NCI-H446 (cell line): ENCODE results near the gene MIAT.

ENCODE experiments used
- DNase-seq, 2 experiments: peaks; one replicate each; lab custom pipeline; 2025; lab: John Stamatoyannopoulos, UW

MIAT gene

DNA sequence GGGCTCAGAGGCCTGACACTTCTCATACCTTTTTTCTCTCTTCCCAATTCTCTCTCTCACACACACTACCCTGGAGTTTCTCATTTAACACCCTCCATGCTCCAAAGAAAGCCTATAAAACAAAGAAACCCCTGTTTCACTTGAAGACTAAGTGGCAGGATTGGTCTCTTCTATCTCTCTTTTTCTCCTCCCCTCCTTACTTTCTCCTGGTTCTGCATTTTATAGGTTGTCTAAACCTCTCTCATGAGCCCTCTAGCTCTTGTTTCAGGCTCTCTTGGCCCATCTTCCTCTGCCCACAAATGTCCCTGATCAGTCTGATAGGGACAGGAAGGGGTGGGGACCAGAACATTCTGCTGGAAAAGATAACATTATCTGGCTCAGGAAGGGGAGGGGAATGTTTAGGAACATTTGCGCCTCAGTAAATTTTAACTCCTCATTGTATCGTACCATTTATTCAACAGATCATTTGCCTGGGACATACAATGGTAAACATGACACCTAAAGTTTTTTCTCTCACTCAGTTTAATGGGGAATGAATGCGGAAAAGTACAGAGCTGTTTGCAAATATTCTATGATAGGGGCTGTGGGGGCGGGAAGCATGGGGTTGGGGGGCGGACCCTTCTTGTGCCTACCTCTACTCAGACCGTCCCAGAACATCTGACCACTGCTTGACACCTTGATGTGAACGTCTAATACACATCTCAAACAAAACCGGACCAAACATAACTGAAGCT is 24.8 kb upstream of the MIAT start:
- DNase-seq: no peak

DNA sequence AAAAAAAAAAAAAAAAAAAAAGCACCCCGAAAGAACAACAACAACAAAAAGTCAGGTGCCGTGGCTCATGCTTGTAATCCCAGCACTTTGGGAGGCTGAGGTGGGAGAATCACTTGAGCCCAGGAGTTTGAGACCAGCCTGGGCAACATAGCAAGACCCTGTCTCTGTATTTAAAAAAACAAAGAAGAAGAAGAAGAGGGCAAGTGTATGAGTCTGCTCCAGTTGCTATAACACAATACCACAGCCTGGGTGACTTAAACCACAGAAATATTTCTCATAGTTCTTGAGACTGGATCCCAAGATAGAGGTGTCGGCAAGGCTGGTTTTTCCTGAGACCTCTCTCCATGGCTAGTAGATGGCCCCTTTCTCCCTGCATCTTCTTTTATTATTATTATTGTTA is 23.2 kb upstream of the MIAT start:
- no peak for DNase-seq

DNA sequence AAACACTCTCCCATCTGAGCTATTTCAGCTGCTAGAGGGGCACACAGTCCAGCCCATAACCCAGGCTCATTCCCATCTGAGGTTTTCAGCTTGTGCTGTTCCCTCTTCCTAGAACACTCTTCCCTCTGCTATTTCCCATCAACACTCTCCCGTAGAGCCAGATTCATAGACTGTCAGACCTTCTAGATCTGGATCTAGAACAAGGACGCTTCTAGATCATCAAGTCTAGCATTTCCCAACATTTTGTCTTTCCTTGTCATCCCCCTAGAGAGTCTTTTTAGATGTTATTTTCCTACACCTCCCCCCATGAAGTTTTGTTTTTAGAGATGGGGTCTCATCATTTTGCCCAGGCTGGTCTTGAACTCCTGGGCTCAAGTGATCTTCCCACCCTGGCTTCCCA is 22.3 kb upstream of the MIAT start:
- no peak for DNase-seq

DNA sequence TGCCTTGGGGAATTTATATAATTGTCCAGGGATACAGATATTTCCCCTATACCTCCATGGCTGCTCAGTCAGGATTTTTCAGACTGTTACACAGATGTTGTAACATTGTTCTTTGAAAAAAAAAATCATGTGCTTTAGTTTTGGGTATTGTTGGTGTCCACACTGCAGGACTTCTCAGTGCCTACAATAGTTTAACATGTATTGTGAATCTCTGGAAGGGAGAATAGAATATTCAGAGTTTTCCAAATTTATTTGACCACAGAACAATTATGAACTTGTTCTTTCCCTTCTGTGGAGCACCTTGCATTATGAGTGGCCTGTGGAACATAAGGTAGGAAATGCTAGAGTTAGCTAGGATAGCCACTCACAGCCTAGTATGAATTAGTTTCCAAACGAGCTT is 21.1 kb upstream of the MIAT start:
- DNase-seq: no peak

DNA sequence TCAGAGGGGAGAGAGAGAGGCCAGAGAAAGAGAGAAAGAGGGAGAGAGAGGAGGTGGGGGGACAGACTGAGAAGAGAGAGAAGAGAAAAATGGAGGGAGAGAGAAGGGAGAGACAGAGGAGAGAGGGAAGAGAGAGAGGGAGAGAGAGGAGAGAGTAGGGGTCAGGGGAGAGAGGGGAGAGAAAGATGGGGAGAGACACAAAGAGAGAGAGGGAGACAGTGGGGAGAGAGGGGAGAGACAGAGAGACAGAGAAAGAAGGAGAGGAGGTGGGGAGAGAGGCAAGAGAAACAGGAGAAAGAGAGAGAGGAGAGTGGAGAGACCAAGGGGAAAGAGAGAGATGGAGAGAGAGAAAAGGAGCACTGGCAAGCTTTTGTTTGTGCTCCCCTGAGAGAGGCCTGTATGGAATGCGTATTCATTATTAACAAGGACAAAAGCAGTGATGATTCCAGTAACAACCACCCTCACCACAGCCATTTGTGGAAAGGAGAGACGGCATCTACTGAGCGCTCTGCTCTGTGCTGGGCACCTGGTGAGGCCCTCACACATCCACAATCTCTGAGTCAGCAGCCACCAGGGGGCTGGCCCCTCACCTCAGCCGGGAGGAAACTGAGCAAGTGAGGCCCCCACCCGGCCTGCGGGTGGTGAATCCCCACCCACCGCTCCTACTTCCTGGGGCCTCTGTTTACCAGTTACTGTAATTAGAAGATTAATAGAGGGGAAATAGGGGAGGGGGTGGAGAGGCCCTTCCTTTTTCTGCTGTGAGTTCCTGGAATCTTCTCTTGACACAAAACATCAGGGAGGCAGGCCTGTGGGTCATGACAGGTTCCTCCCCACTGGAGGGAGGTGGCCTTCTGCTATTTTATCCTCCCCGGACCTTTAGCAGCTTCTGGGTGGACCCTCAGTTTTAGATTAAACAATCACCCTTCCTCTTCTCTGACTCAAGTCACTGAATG is 14.6 kb upstream of the MIAT start:
- no peak for DNase-seq

GRCh38 chr22:26643418-26644100 is 13.8 kb upstream of the MIAT start:
- no peak for DNase-seq

DNA sequence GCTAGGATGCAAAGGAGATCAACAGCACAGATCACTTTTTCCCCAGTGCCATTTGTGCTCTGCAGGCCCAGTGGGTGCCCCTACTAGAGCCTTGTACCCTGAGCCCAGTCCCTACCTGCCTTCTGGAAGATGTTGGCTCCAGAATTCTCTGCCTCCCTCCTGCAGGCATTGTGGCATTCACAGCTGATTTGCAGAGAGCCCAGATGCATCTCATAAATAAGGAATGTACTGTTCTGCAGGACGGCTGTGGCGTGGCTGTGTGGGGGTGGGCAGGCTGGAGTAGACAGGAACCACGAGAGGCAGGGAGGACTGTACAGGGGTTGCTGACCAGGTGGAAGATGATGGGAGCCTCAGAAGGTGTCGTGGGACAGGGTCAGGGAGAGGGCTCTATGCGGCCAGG is 11.2 kb upstream of the MIAT start:
- DNase-seq: no peak

DNA sequence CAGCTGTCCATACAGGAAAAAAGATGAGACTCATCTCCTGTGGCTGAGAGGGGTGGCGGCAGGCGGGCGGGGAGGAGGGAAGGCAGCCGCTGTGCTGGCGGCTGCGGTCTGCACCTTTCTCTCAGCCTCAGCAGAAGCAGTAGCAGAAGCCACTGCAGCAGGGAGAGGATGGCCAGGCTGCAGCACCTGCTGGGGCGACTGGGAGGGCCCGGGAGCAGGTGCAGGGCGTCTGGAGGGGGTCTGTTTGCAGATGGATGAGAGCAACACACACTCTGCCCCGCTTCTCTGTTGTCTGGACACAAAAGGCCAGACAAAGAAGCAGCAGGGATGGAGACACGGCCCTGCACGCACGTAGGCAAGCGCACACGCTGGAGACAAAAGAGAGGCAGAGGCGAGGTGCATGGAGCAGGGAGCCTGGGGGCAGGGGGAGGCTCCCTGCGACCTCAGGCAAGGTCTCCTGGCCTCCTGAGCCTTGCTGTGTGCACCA is 9.3 kb upstream of the MIAT start:
- no peak for DNase-seq

GRCh38 chr22:26648528-26649388 is 8.6 kb upstream of the MIAT start:
- no peak for DNase-seq

DNA sequence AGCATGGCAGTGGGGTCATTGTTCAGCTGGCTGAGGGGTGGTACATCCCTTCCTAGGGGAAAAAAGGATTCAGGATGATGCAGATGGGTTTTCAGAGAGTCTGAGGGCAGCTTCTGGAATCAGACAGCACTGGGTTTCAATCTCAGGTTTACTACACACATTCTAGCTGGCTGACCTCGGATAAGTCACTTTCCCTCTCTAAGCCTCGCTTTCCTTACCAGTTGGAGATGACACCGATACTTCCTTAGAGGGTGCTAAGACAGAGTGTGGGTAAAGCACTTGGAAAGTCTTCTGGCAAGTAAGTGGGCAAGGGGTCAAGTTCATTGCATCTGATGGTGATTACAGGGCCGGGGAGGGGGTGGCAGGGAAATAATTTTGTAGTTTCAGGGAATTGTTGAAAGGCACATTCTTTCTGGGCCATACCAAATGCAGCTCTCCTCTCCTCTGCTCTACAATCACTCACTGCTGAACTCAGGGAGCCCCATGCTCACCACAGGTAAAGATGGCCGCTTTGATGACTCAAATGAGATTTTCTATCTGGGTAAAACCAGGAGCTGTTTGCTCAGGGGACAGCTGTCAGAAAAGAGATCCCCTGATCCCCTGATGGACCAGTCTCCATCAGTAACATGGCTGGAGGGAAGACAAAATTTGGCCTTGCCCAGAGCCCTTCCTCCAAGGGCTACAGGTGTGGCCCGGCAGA is 6.5 kb upstream of the MIAT start:
- DNase-seq: no peak

- DNase-seq: no peak
Observed at GRCh38 chr22:26651815-26652214, 5.6 kb upstream of the MIAT start.

DNA sequence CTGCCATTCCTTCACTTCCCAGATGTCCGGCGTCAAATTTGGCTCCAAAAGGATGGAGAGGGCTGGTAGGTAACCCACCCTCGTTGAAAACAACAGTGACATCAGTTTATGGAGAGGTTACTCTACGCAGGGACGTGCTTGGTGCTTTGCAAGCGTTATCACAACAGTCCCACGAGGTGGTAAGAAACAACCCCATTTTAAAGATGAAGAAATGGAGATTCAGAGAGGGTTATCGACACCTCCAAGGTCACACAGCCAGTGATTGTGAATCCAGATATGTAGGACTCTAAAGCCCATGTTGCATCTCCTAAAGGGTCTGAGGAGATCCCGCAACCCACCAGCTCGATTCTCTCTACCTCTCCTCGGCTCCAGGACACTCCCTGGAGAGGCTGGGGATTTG is 773 bp downstream of the MIAT start:
- DNase-seq: no peak

GRCh38 chr22:26658671-26659478 is 1.5 kb downstream of the MIAT start:
- peak; percentile 76 to 88 for DNase-seq

DNA sequence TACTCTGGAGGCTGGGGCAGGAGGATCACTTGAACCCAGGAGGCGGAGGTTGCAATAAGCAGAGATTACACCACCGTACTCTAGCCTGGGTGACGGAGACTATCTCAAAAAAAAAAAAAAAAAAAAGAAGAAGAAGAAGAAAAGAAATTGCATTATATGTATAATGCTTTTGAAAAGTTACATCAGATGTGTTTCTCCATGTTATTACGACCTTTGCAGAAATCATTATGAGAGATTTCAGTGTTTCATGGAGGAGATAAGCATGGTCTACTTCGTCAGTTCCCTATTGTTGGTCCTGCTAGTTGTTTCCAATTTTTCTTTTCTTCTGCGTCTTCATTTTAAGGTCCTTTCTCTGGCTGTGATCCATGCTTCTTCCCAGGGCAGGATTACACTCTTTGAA is 3.0 kb downstream of the MIAT start:
- no peak for DNase-seq

DNA sequence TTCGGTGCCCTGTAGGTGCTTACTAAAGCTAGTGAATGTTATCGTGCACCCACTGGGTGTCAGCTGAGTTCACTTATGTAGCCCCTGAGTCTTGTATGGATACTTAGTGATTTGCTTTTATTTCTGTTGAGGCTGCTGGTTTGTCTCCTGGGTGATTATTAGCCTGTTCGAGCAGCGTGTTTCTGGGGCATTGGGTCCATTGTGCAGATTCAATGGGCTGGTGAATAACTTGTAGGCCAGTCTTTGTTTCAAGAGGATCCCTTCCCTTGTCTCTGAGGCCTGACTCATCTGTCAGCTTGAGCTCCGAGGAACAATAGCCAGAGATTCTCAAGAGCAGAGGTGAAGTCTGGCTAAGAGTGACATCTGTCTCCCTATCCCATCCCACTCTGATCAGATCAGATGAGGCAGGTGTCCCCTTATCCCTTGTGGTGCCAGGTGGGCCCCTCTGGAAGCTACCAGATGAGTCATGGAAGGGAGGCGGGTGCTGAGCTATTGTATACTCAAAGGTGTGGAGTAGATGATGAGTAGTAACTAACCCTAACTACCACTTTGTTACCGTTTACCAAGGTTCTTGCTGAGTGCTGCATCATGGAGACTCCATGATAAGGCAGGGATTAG is 3.7 kb downstream of the MIAT start:
- DNase-seq: no peak

GRCh38 chr22:26662160-26662559 is 4.8 kb downstream of the MIAT start:
- DNase-seq: no peak

- DNase-seq: no peak
Observed at GRCh38 chr22:26663374-26663923, 6.1 kb downstream of the MIAT start.

DNA sequence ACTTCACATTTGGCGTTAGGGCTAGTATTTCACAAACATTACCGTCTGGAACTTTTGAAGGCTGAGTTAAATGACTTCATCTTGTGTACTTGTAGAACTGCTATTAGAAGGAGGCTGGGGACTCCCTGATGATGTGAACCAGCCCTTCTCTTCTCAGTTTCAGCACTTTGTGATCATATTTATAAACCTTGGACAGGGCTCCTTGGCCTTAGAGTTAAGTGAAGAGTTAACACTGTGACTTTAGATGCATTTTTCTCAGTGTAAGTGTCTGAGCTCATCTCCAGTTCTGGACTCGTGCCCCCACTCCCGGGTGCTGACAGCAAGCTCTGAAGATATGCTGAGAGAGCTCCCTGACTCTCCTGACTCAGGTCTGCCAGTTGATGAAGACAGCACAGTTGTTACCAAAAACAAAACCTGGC is 8.4 kb downstream of the MIAT start:
- no peak for DNase-seq

- no peak for DNase-seq
Observed at GRCh38 chr22:26667140-26667539, 9.8 kb downstream of the MIAT start.
